ENCODE measurements around the gene TLX1. TPM values are rescaled to one million over a fixed set of nuclear protein-coding genes. Genes with fewer than 3 reads are reported as not detected.

Gene TLX1
- total RNA-seq, 2 donors from 2014 or later: 0.52 TPM; not detected in 1

GRCh38 chr10:101158459-101159058, 27.5 kb downstream of the TLX1 start:
- Histone ChIP-seq H3K36me3 (replicated peaks in 1 of 2; ENCODE audit: insufficient read depth in 1 of 2, low read depth in 2 of 2) (no peaks in the 10 kb centered on the region), H3K27me3 (peaks cover 0 to 3% of the 10 kb centered on the region in 2 donors), H3K4me1 (peaks cover 6% of the 10 kb centered on the region), H3K4me3 (no peak overlapping the region), H3K27ac (no peak overlapping the region), H3K9me3 (no peaks in the 10 kb centered on the region)
- no peak for DNase-seq
- WGBS, 2 donors: 50 to 54% methylated on average over 4 of the region's 4 CpGs
- intact Hi-C loops (cut with DNase I): no loop called here
- ATAC-seq: no peak
- TF ChIP-seq POLR2A (IDR thresholded peaks at IDR 0.05): no peak
- TF ChIP-seq, protein P1, sequence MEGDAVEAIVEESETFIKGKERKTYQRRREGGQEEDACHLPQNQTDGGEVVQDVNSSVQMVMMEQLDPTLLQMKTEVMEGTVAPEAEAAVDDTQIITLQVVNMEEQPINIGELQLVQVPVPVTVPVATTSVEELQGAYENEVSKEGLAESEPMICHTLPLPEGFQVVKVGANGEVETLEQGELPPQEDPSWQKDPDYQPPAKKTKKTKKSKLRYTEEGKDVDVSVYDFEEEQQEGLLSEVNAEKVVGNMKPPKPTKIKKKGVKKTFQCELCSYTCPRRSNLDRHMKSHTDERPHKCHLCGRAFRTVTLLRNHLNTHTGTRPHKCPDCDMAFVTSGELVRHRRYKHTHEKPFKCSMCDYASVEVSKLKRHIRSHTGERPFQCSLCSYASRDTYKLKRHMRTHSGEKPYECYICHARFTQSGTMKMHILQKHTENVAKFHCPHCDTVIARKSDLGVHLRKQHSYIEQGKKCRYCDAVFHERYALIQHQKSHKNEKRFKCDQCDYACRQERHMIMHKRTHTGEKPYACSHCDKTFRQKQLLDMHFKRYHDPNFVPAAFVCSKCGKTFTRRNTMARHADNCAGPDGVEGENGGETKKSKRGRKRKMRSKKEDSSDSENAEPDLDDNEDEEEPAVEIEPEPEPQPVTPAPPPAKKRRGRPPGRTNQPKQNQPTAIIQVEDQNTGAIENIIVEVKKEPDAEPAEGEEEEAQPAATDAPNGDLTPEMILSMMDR (IDR thresholded peaks at IDR 0.05): no peak

- Histone ChIP-seq H3K36me3 (replicated peaks in 1 of 2; ENCODE audit: insufficient read depth in 1 of 2, low read depth in 2 of 2) (no peaks in the 10 kb centered on the region), H3K27me3 (peaks cover 0 to 3% of the 10 kb centered on the region in 2 donors), H3K4me3 (no peak overlapping the region), H3K4me1 (peaks cover 6% of the 10 kb centered on the region), H3K9me3 (no peaks in the 10 kb centered on the region), H3K27ac (no peak overlapping the region)
- TF ChIP-seq, protein P1 (IDR thresholded peaks at IDR 0.05): peak; percentile 87 to 94 (median 91)
- TF ChIP-seq POLR2A (IDR thresholded peaks at IDR 0.05): no peak
- DNase-seq (peak; percentile 73 to 76 (median 74)), ATAC-seq (peak; percentile 95)
- intact Hi-C loops (cut with DNase I): no loop called here
- 3 to 4% methylated on average over 20 of the region's 20 CpGs for WGBS, 2 donors
These were observed 30.6 kb downstream of the TLX1 start for GRCh38 chr10:101161494-101162299.

DNA sequence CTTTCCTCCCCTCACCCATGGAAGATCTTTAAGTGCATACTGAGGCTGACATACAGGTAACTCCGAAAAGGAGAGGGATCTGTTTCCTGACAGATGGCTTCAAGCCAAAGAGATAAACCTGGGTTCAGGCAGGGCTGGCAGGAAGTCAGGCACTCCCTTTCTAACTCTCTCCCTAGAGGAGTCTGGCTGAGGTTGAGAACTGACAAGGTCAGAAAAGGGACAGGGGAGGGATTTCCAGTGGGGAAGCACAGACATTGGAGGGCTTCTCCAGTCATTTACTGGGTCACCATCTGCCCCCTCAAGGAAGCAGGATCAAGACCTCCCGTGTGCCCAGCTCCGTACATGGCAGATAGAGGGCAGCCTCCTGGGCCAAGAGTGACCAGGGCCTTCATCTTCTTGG, 31.6 kb downstream of the TLX1 start:
- Histone ChIP-seq H3K27me3 (peaks cover 0 to 3% of the 10 kb centered on the region in 2 donors), H3K4me1 (peaks cover 6% of the 10 kb centered on the region), H3K36me3 (replicated peaks in 1 of 2; ENCODE audit: insufficient read depth in 1 of 2, low read depth in 2 of 2) (no peaks in the 10 kb centered on the region), H3K4me3 (no peak overlapping the region), H3K27ac (no peak overlapping the region), H3K9me3 (no peaks in the 10 kb centered on the region)
- intact Hi-C loops (cut with DNase I): no loop called here
- ATAC-seq (no peak), DNase-seq (peak in 2 of 4 donors; percentile 18 to 37)
- 21 to 30% methylated on average over 2 to 3 of the region's 3 CpGs for WGBS, 2 donors
- TF ChIP-seq, protein P1 (IDR thresholded peaks at IDR 0.05): no peak
- TF ChIP-seq POLR2A (IDR thresholded peaks at IDR 0.05): no peak

DNA sequence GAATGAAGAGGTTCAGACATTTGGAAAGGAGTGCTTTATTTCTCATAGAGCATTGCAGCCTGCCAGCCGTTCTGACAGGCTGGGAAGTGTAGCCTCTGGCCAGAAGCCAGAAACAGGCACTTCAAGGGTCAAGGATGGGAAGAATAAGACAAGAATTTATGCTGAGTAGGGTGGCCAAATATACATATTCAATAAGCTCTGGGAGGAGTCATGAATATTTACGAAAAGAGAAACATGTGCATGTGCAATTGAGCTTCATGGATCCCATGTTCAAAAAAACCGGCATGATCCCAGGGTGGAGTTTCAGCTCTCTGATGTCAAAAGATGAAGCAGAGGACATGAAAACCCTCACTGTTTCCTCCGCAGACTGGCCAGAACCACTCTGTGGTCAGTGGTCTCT, 32.9 kb downstream of the TLX1 start:
- Histone ChIP-seq H3K9me3 (no peaks in the 10 kb centered on the region), H3K27ac (no peak overlapping the region), H3K36me3 (replicated peaks in 1 of 2; ENCODE audit: insufficient read depth in 1 of 2, low read depth in 2 of 2) (no peaks in the 10 kb centered on the region), H3K4me1 (peaks cover 6% of the 10 kb centered on the region), H3K27me3 (peaks cover 0 to 5% of the 10 kb centered on the region in 2 donors), H3K4me3 (no peak overlapping the region)
- DNase-seq: no peak
- ATAC-seq: no peak
- TF ChIP-seq, protein P1 (IDR thresholded peaks at IDR 0.05): no peak
- TF ChIP-seq POLR2A (IDR thresholded peaks at IDR 0.05): no peak
- WGBS, 2 donors: 35 to 44% methylated on average over 4 of the region's 4 CpGs
- intact Hi-C loops (cut with DNase I): no loop called here

All from body of pancreas (tissue), 4 donors.